HCT116 (cell line): Measurements from ENCODE around the gene TMEM186.

Source experiments
- JUND ChIP-seq: IDR thresholded peaks from 2 replicates; pipeline ENCODE4 v1.6.1; 2012
- RAD21 ChIP-seq: IDR thresholded peaks from 2 replicates; pipeline ENCODE4 v1.6.1; 2012; ENCODE audit warnings: low read depth, mild to moderate bottlenecking
- SRF ChIP-seq: IDR thresholded peaks from 2 replicates; pipeline ENCODE4 v1.6.1; 2012; ENCODE audit warnings: low read depth
- TF ChIP-seq, protein P1 (sequence below), 3 experiments: fragments of 200-600 bp in 1 of 3; sonication (generic) in 1 of 3; IDR thresholded peaks in 2 of 3; conservative IDR thresholded peaks in 1 of 3; 2 replicates each; pipeline ENCODE4 v1.5.1; 2012 to 2017; ENCODE audit warnings: low read depth in 2 of 3, low read length in 2 of 3, antibody characterized with exemption in 1 of 3, borderline replicate concordance in 1 of 3, control low read depth in 1 of 3, mild to moderate bottlenecking in 1 of 3, mixed read lengths in 1 of 3, mixed run types in 1 of 3, moderate library complexity in 1 of 3; ENCODE audit not compliant: insufficient read depth in 1 of 3

DNA sequence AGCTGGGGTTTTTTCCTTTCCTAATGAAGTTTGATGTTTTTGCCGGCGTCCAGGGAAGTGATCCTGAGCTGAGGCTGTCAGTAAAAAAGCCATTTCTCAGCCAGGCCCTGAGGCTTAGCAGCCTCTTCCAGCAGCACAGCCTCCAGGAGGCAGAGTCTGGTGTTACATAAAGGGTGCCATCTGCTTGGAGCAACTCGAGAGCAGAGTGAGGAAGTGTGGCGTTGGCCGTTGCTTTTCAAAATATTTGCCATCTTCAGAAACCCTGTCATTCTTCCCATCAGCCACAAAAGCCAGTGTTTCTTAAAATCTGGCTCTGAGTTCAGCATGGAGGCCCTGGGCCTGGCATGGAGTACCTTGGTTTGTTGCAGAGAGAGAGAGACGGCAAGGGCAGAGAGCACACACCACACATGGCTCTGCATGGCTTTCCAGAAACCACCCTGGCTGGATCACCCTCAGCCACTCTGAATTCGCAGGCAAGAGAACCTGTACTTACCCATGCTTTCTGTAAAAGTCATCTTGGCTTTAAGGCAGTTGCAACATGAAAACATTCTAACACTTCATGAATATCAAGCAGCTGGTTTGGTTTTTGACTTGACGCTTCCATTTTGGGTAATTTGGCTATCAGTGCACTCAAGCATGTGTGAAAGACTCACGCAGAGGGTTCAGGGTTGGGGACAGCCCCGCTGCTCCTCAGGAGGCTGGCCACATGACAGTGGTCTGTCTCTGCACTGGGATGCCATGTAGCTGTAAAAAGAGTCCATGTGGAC, 21.2 kb upstream of the TMEM186 start:
- TF ChIP-seq, protein P1, sequence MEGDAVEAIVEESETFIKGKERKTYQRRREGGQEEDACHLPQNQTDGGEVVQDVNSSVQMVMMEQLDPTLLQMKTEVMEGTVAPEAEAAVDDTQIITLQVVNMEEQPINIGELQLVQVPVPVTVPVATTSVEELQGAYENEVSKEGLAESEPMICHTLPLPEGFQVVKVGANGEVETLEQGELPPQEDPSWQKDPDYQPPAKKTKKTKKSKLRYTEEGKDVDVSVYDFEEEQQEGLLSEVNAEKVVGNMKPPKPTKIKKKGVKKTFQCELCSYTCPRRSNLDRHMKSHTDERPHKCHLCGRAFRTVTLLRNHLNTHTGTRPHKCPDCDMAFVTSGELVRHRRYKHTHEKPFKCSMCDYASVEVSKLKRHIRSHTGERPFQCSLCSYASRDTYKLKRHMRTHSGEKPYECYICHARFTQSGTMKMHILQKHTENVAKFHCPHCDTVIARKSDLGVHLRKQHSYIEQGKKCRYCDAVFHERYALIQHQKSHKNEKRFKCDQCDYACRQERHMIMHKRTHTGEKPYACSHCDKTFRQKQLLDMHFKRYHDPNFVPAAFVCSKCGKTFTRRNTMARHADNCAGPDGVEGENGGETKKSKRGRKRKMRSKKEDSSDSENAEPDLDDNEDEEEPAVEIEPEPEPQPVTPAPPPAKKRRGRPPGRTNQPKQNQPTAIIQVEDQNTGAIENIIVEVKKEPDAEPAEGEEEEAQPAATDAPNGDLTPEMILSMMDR (IDR thresholded peaks at IDR 0.05 in 2 of 3, conservative IDR thresholded peaks at IDR 0.05 in 1 of 3; ENCODE audit: borderline replicate concordance in 1 of 3, insufficient read depth in 1 of 3, low read depth in 2 of 3, low read length in 2 of 3) = no peak
- TF ChIP-seq SRF (no peak), RAD21 (no peak), JUND (no peak)
